Activated T-helper 17 cell treated with anti-CD3 and anti-CD28 coated beads, Interleukin-2, amount 50 U/mL, for 72 hours (primary cell): Measurements from ENCODE around the gene PPP4C. TPM values are rescaled to one million over a fixed set of nuclear protein-coding genes. Genes with fewer than 3 reads are reported as not detected.

Experiments
- ATAC-seq: fragments of 150-1000 bp; cut with Tn5 transposase; replicated peaks from 2 replicates; pipeline ENCODE4 v1.10.0; 2021; ENCODE audit warnings: mild to moderate bottlenecking, moderate library complexity
- H3K27ac Mint-ChIP-seq: one replicate; pipeline ENCODE4 v1.8.0; 2022; ENCODE audit warnings: mixed read lengths
- H3K27me3 Mint-ChIP-seq: one replicate; pipeline ENCODE4 v1.8.0; 2022; ENCODE audit warnings: mixed read lengths
- H3K36me3 Mint-ChIP-seq: one replicate; pipeline ENCODE4 v1.8.0; 2022; ENCODE audit warnings: low read depth, mild to moderate bottlenecking, mixed read lengths
- H3K4me1 Mint-ChIP-seq: one replicate; pipeline ENCODE4 v1.8.0; 2022; ENCODE audit warnings: mixed read lengths
- H3K4me3 Mint-ChIP-seq: one replicate; pipeline ENCODE4 v1.8.0; 2022; ENCODE audit warnings: mild to moderate bottlenecking, mixed read lengths
- H3K9me3 Mint-ChIP-seq: one replicate; pipeline ENCODE4 v1.8.0; 2022; ENCODE audit warnings: mixed read lengths
- total RNA-seq, 2 donors: library from RNA; stranded (reverse); gene quantifications; one replicate each; pipeline ENCODE4 v1.2.3, GENCODE V29; 2022

The PPP4C gene
- total RNA-seq, 2 donors from 2014 or later: 111 to 147 TPM

DNA sequence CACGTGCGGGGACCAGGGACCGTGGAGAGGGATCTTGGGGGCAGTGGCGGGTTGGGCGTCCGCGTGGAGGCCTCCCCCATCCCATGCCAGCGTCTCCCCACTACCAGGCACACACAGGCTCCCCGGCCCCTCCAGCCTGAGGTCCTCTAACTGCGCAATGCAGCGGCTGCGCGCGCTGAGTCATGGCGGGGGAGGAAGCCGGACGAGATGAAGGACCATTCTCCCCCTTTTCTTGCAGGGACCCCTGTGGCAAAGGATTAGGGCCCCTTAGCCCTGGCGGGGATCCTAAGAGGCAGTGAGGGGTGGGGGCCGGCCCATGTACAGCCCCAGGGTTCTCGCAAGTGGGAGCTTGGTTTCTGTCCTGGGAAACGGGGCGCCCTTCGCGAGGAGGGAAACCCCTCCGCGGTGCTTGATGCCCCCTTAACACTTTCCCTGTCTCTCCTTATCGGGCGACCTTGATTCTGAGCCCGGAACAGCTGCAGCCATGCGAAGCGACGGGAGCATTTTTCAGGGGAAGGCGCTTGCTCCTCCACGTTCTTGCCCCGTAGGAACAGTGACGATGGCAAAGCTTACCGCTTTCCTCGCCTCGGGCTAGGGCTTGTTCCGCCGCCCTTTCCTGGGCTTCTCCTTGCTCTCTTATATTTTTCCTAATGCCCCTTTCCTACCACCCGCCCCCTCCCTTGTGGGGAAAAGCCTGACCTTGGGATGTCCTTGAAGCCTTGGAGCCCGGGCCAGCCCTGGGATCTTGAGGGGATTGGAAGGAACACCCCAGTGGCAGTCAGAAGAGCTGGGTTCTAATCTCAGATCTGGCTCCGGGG lies 9.6 kb upstream of the PPP4C start:
- H3K4me1 Mint-ChIP-seq: peaks cover 9% of the 10 kb centered on the region
- no peaks in the 10 kb centered on the region for H3K27me3 Mint-ChIP-seq
- H3K9me3 Mint-ChIP-seq: no peaks in the 10 kb centered on the region
- H3K27ac Mint-ChIP-seq: peak overlapping the region; percentile 95
- ATAC-seq: peak; percentile 11
- peak overlapping the region; percentile 92 for H3K4me3 Mint-ChIP-seq
- peaks cover 76% of the 10 kb centered on the region for H3K36me3 Mint-ChIP-seq

DNA sequence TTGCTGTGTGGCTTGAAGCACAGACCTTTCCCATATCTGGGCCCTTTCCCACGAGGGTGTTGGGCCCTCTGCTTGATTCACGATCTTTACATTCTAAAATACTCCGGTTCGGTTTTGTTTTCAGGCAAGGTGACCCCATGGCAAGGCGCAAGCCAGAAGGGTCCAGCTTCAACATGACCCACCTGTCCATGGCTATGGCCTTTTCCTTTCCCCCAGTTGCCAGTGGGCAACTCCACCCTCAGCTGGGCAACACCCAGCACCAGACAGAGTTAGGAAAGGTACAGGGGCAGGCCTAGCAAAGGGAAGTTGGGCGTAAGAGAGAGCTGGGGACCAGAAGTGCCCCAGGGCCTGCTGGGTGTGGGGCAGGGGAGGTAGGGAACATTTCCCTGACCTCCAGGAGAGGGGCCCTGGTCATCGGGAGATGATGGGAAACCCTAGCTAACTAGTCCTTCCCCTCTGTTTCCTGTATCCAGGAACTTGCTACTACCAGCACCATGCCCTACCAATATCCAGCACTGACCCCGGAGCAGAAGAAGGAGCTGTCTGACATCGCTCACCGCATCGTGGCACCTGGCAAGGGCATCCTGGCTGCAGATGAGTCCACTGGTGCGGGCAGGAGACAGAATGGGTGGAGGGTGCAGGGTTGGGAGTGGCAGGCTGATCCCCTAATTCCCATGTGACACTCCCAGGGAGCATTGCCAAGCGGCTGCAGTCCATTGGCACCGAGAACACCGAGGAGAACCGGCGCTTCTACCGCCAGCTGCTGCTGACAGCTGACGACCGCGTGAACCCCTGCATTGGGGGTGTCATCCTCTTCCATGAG lies 8.8 kb upstream of the PPP4C start:
- no peaks in the 10 kb centered on the region for H3K9me3 Mint-ChIP-seq

DNA sequence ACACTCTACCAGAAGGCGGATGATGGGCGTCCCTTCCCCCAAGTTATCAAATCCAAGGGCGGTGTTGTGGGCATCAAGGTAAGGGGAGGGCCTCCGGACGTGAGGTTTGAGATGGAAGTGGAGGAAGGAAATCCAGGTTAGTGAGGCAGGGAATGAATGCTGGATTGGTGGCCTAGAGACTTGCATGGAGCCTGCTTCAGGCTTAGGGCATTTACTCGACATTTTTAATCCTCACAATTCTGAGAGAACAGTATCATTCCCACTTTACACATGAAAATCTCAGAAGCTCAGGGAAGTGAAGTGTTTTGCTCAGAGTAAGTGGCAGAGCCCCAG lies 8.2 kb upstream of the PPP4C start:
- ATAC-seq: no peak
- no peaks in the 10 kb centered on the region for H3K27me3 Mint-ChIP-seq
- H3K9me3 Mint-ChIP-seq: no peaks in the 10 kb centered on the region
- peak overlapping the region; percentile 92 for H3K4me3 Mint-ChIP-seq
- H3K4me1 Mint-ChIP-seq: peaks cover 9% of the 10 kb centered on the region
- peak overlapping the region; percentile 95 for H3K27ac Mint-ChIP-seq
- peaks cover 89% of the 10 kb centered on the region for H3K36me3 Mint-ChIP-seq

More for the DNA sequence above, 8.8 kb upstream of the PPP4C start:
- Mint-ChIP-seq H3K27me3 (no peaks in the 10 kb centered on the region), H3K36me3 (peaks cover 84% of the 10 kb centered on the region), H3K27ac (peak overlapping the region; percentile 95), H3K4me3 (peak overlapping the region; percentile 92), H3K4me1 (peaks cover 9% of the 10 kb centered on the region)
- ATAC-seq: no peak

DNA sequence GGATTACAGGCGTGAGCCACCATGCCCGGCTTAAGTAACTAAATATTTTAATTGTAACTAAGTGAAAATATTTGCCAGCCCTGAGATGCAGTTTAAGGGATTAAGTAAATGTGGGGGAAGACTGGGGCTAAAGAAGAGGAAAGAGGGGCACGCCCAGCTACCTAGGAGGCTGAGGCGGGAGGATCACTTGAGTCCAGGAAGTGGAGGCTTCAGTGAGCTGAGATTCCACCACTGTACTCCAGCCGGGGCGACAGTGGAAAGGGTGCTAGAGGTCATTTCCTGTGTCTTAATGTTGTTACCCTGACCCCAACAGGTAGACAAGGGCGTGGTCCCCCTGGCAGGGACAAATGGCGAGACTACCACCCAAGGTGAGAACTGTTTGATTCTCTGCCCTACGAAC lies 7.5 kb upstream of the PPP4C start:
- peaks cover 89% of the 10 kb centered on the region for H3K36me3 Mint-ChIP-seq
- peaks cover 9% of the 10 kb centered on the region for H3K4me1 Mint-ChIP-seq
- peak overlapping the region; percentile 67 for H3K4me3 Mint-ChIP-seq
- no peaks in the 10 kb centered on the region for H3K9me3 Mint-ChIP-seq
- no peak for ATAC-seq
- no peaks in the 10 kb centered on the region for H3K27me3 Mint-ChIP-seq
- peak overlapping the region; percentile 73 for H3K27ac Mint-ChIP-seq

DNA sequence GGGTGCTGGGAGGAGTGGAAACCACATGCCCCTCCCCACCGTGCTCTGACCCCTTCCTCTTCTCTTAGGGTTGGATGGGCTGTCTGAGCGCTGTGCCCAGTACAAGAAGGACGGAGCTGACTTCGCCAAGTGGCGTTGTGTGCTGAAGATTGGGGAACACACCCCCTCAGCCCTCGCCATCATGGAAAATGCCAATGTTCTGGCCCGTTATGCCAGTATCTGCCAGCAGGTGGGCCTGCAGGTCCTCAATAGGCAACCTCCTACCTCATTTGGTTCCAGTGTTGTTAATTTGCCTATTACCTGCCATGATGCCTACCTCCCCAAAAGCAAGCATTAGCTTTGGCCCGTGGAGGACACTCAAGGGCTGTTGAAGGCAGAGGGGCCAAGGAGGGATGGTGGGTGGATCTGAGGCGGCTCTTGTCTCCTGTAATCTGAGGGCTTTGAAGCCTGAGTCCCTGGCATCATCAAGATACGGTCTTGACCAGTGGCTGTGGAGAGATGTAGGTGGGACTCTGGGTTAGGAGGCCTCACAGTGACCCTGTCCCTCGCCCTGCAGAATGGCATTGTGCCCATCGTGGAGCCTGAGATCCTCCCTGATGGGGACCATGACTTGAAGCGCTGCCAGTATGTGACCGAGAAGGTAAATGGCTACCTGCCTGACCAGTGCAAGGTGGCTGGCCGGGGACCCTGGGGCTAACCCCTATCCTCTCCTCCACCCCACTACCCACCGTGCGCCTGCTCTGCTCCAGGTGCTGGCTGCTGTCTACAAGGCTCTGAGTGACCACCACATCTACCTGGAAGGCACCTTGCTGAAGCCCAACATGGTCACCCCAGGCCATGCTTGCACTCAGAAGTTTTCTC lies 6.8 kb upstream of the PPP4C start:
- no peak for ATAC-seq
- Mint-ChIP-seq H3K9me3 (no peaks in the 10 kb centered on the region), H3K36me3 (peaks cover 85% of the 10 kb centered on the region), H3K4me3 (peak overlapping the region; percentile 67), H3K27ac (peak overlapping the region; percentile 73), H3K4me1 (peaks cover 9% of the 10 kb centered on the region), H3K27me3 (no peaks in the 10 kb centered on the region)

DNA sequence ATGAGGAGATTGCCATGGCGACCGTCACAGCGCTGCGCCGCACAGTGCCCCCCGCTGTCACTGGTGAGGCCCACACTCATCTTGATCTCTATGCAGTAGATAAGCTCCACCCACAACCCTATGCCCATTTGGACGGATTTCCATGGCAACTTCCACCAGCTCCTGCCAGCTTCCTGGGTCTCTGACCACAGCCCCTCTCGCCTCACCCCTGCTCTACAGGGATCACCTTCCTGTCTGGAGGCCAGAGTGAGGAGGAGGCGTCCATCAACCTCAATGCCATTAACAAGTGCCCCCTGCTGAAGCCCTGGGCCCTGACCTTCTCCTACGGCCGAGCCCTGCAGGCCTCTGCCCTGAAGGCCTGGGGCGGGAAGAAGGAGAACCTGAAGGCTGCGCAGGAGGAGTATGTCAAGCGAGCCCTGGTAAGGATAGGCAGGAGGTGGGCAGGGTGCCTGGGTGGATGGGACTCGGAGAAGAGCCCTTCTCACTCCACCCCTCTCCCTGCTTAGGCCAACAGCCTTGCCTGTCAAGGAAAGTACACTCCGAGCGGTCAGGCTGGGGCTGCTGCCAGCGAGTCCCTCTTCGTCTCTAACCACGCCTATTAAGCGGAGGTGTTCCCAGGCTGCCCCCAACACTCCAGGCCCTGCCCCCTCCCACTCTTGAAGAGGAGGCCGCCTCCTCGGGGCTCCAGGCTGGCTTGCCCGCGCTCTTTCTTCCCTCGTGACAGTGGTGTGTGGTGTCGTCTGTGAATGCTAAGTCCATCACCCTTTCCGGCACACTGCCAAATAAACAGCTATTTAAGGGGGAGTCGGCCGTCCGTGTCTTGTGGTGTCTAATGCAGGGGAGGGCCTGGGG lies 6.0 kb upstream of the PPP4C start:
- Mint-ChIP-seq H3K9me3 (no peaks in the 10 kb centered on the region), H3K4me3 (peak overlapping the region; percentile 67), H3K36me3 (peaks cover 79% of the 10 kb centered on the region), H3K4me1 (peaks cover 9% of the 10 kb centered on the region), H3K27ac (peak overlapping the region; percentile 65), H3K27me3 (no peaks in the 10 kb centered on the region)
- no peak for ATAC-seq

DNA sequence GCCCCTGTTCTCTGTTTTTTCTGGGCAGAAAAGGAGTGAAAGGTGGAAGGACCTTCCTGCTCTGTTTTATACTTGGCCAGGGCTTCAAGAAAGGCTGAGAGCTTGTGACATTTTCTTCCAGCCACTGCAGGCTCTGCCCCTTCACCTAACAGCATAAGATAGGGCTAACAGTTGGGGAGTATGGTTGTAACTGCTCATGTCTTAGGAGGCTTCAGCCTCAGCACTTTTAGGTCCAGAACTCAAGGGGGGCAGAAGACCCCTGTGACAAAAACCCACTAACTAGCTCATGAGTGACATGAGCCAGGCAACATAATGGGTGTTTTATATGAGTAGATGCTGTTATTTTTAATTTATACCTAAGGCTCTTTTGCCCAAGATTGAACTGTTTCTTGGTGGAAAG lies 5.3 kb upstream of the PPP4C start:
- no peaks in the 10 kb centered on the region for H3K27me3 Mint-ChIP-seq
- H3K4me1 Mint-ChIP-seq: peaks cover 9% of the 10 kb centered on the region
- ATAC-seq: no peak
- H3K36me3 Mint-ChIP-seq: peaks cover 77% of the 10 kb centered on the region
- H3K4me3 Mint-ChIP-seq: peak overlapping the region; percentile 67
- no peaks in the 10 kb centered on the region for H3K9me3 Mint-ChIP-seq
- peak overlapping the region; percentile 65 for H3K27ac Mint-ChIP-seq

DNA sequence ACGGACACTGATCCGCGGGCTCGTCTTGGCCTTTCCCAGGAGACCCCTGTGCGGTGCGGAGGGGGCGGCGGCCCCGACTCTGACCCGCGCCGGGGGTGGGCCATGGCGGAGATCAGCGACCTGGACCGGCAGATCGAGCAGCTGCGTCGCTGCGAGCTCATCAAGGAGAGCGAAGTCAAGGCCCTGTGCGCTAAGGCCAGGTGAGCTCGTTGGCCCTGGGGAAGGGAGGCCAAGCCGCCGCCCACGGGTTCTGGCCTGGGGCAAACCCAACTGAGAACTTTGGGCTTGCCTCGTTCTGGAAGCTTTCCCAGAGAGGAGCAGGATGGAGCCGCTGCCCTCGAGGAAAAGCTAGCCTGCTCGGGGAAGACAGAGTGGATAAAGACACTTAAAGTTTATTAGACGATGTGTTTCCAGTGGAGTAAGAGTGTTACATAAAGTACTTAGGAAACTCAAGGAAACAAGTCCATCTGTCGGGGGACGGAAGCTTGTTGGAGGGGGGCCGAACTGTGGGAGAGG lies 540 bp downstream of the PPP4C start:
- Mint-ChIP-seq H3K27ac (peak overlapping the region; percentile 97), H3K4me3 (peak overlapping the region; percentile 91), H3K9me3 (no peaks in the 10 kb centered on the region), H3K27me3 (no peaks in the 10 kb centered on the region), H3K4me1 (peaks cover 11% of the 10 kb centered on the region), H3K36me3 (peaks cover 76% of the 10 kb centered on the region)
- peak; percentile 11 for ATAC-seq

DNA sequence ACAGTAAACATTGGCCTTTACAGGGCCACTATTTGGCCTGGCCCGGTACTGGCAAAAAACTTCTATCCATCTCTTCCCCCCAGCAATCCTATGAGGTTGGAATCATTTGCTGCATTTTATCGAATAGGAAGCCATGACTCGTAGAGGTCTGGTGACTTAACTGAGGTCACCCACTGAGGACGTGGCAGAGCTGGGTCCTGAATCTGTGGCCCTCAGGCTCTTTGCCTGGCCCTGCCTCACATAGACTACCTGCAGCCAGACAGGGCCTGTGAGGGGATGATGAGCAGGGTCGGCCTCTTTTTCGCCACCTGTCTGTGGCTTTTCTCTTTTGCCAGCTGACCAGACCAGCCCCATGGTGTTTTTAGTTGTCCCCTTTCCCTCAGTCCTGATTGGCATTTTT lies 1.9 kb downstream of the PPP4C start:
- Mint-ChIP-seq H3K27me3 (no peaks in the 10 kb centered on the region), H3K4me1 (peaks cover 11% of the 10 kb centered on the region), H3K9me3 (no peaks in the 10 kb centered on the region), H3K27ac (peak overlapping the region; percentile 97), H3K36me3 (peaks cover 78% of the 10 kb centered on the region), H3K4me3 (peak overlapping the region; percentile 91)
- ATAC-seq: no peak

DNA sequence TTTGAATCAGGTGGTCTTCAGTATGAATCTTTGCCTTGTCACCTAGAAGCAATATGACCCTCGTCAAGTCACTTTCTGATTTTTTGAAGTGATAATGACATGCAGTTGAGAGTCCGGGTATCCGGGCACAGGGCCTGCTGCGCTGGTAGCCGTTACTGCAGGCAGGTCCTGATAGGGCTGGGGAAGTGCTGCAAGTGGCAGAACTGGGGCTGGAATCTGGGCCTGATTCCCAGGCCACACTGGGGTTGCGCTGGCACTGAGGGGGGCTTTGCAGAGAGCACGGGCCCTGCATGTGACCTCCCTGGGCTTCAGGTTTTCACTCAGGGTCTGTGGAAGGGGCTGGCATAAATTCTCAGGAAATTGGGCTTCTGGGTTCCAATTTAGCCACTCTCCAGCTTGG lies 3.0 kb downstream of the PPP4C start:
- H3K4me1 Mint-ChIP-seq: peaks cover 11% of the 10 kb centered on the region
- no peak for ATAC-seq
- H3K9me3 Mint-ChIP-seq: no peaks in the 10 kb centered on the region
- H3K4me3 Mint-ChIP-seq: no peak overlapping the region
- H3K36me3 Mint-ChIP-seq: peaks cover 89% of the 10 kb centered on the region
- H3K27me3 Mint-ChIP-seq: no peaks in the 10 kb centered on the region
- H3K27ac Mint-ChIP-seq: no peak overlapping the region

DNA sequence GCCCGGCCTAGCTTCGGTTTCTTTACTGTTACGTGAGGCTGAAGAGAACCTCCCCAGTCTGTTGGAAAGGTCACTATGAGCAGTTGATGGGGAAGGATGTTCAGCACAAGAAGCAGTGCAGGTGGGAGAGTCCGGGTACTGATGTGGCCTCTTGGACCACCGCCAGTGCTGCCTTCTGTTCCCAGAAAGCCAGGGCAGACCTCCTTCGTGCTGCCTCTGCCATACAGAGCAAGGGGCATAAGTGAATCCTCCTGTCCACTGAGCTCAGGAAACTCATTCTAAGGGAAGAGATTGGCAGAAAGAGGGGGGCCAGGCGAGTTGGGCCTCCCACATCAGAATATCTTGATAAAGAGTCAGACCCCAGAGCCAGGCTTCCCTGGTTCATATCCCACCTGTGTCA lies 3.7 kb downstream of the PPP4C start:
- no peak overlapping the region for H3K4me3 Mint-ChIP-seq
- H3K27ac Mint-ChIP-seq: no peak overlapping the region
- H3K9me3 Mint-ChIP-seq: no peaks in the 10 kb centered on the region
- ATAC-seq: no peak
- no peaks in the 10 kb centered on the region for H3K27me3 Mint-ChIP-seq
- H3K4me1 Mint-ChIP-seq: peaks cover 11% of the 10 kb centered on the region
- H3K36me3 Mint-ChIP-seq: peaks cover 97% of the 10 kb centered on the region

DNA sequence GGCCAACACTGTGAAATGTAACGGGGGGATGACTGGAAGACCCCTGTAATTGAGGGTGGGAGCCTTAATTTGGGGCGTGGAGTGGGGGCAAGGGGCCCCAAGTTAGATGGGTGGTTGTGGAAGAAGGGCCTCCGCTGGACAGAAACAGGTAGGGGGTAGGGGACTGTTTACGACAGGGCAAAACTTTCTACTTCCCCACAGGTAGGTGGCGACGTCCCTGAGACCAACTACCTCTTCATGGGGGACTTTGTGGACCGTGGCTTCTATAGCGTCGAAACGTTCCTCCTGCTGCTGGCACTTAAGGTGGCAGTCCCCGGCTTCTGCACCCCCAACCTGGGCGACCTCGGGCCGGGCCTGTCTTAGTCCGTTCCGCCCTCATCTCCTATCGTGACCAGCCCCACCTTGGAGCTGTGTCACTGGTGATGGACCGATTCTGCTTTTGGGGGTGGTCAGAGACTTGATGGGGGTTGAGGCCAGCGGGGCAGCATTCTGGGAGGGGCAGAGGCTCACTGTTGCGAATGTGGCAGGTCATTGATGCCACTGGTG lies 6.8 kb downstream of the PPP4C start:
- ATAC-seq: no peak
- no peaks in the 10 kb centered on the region for H3K9me3 Mint-ChIP-seq
- H3K27me3 Mint-ChIP-seq: no peaks in the 10 kb centered on the region
- H3K4me3 Mint-ChIP-seq: no peak overlapping the region
- peaks cover 69% of the 10 kb centered on the region for H3K36me3 Mint-ChIP-seq
- peak overlapping the region; percentile 50 for H3K27ac Mint-ChIP-seq
- no peaks in the 10 kb centered on the region for H3K4me1 Mint-ChIP-seq
